Breast epithelium (tissue), 4 donors: ENCODE measurements around the gene UNC45A. TPM values are rescaled to one million over a fixed set of nuclear protein-coding genes. Genes with fewer than 3 reads are reported as not detected.

Source experiments
- DNase-seq, 2 donors: peaks; one replicate each; pipeline ENCODE4 v3.0.0-alpha.2; 2019; ENCODE audit warnings: low spot score in 2 of 2
- H3K27ac ChIP-seq, 2 donors: fragments of 200-600 bp; sonication (generic) in 1 of 2; one replicate each; pipeline ENCODE4 v1.5.1; 2016 to 2019; ENCODE audit warnings: mild to moderate bottlenecking in 1 of 2
- H3K27me3 ChIP-seq, 2 donors: fragments of 200-600 bp; sonication (generic) in 1 of 2; one replicate each; pipeline versions ENCODE4 v1.5.1 to v1.6.0; 2017 to 2019; ENCODE audit warnings: control low read depth in 1 of 2, mild to moderate bottlenecking in 1 of 2
- H3K36me3 ChIP-seq: fragments of 200-600 bp; one replicate; pipeline ENCODE4 v1.5.1; 2019
- H3K4me1 ChIP-seq, 2 donors: fragments of 200-600 bp; sonication (generic); one replicate each; pipeline ENCODE4 v1.5.1; 2016 to 2019; ENCODE audit warnings: control low read depth in 1 of 2
- H3K4me3 ChIP-seq, 3 donors: fragments of 200-600 bp; sonication (generic); 1 replicate in 2 of 3; 2 replicates in 1 of 3; pipeline ENCODE4 v1.5.1; 2016 to 2019; ENCODE audit warnings: mild to moderate bottlenecking in 3 of 3, moderate library complexity in 2 of 3
- H3K9me3 ChIP-seq, 2 donors: fragments of 200-600 bp; sonication (generic) in 1 of 2; one replicate each; pipeline ENCODE4 v1.5.1; 2016 to 2019; ENCODE audit warnings: control low read depth in 1 of 2
- CTCF ChIP-seq, 3 donors: fragments of 450-650 bp; IDR thresholded peaks; one replicate each; pipeline ENCODE4 v1.5.1; 2016 to 2017; ENCODE audit warnings: antibody characterized with exemption in 3 of 3, mild to moderate bottlenecking in 3 of 3, moderate library complexity in 3 of 3
- POLR2A ChIP-seq: fragments of 450-650 bp; IDR thresholded peaks from one replicate; pipeline ENCODE4 v1.6.1; 2016; ENCODE audit warnings: antibody characterized with exemption, mild to moderate bottlenecking, moderate library complexity
- POLR2AphosphoS5 ChIP-seq, 3 donors: sonication (generic); formaldehyde crosslinking; IDR thresholded peaks; one replicate each; pipeline ENCODE4 v1.6.1; 2017; ENCODE audit warnings: antibody characterized with exemption in 3 of 3
- intact Hi-C: fragments of 100-400 bp; cut with DNase I; formaldehyde crosslinking; loops from one replicate; pipeline ENCODE4 v1.15.1; 2023; ENCODE audit warnings: low total_unique reads
- total RNA-seq, 3 donors: library from RNA; depleted of rRNA; stranded (reverse); fragments of >200 nt; gene quantifications; one replicate each; pipeline ENCODE4 v1.1.0, GENCODE V29; 2016

UNC45A gene
- total RNA-seq, 3 donors from 2014 or later = 52.4 to 65.0 (median 59.8) TPM

DNA sequence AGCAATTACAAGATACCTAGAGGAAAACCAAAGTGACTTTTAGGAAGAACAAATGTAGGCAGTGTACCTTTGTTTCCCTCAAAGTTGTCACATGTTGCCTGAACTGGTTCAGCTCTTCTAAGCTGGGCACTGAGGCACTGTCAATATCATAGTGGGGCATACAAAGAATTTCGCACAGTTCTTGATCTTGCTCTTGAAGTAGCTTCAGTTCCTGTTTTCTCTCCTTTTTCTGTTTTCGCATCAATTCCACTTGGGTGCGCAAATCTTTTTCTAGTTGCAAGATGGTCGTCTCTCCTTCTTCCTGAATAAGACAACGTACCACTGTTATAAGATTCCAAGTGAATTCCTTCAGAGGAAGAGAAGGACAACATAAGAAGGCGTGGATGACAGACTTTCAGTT lies 46.6 kb downstream of the UNC45A start:
- no peak for DNase-seq
- no peaks in the 10 kb centered on the region for H3K4me1 ChIP-seq
- H3K36me3 ChIP-seq = no peaks in the 10 kb centered on the region
- TF ChIP-seq POLR2A (no peak), CTCF (IDR thresholded peaks at IDR 0.05) (no peak), POLR2AphosphoS5 (IDR thresholded peaks at IDR 0.05) (no peak)
- no peak overlapping the region for H3K27ac ChIP-seq
- no peaks in the 10 kb centered on the region for H3K9me3 ChIP-seq
- H3K27me3 ChIP-seq = no peaks in the 10 kb centered on the region
- intact Hi-C loops = no loop called here
- H3K4me3 ChIP-seq = no peak overlapping the region

DNA sequence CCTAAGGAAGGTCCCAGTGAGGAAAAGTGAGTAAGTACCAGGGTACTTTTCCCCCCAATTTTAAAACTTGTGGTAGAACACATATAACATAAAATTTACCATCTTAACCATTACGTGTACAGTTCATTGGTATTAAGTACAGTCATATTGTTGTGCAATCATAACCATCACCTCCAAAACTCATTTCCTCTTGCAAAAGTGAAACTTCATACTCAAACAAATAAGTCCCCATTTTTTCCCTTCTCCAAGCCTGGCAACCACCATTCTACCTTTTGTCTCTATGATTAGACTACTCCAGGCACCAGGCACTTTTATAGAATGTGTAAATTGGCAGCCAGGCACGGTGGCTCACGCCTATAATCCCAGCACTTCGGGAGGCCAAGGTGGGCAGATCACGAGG lies 47.0 kb downstream of the UNC45A start:
- Histone ChIP-seq H3K9me3 (no peaks in the 10 kb centered on the region), H3K4me3 (no peak overlapping the region), H3K4me1 (no peaks in the 10 kb centered on the region), H3K27me3 (no peaks in the 10 kb centered on the region), H3K27ac (no peak overlapping the region), H3K36me3 (no peaks in the 10 kb centered on the region)
- intact Hi-C loops = no loop called here
- TF ChIP-seq POLR2A = no peak
- TF ChIP-seq POLR2AphosphoS5 (IDR thresholded peaks at IDR 0.05) = no peak
- TF ChIP-seq CTCF (IDR thresholded peaks at IDR 0.05) = no peak
- DNase-seq = no peak

DNA sequence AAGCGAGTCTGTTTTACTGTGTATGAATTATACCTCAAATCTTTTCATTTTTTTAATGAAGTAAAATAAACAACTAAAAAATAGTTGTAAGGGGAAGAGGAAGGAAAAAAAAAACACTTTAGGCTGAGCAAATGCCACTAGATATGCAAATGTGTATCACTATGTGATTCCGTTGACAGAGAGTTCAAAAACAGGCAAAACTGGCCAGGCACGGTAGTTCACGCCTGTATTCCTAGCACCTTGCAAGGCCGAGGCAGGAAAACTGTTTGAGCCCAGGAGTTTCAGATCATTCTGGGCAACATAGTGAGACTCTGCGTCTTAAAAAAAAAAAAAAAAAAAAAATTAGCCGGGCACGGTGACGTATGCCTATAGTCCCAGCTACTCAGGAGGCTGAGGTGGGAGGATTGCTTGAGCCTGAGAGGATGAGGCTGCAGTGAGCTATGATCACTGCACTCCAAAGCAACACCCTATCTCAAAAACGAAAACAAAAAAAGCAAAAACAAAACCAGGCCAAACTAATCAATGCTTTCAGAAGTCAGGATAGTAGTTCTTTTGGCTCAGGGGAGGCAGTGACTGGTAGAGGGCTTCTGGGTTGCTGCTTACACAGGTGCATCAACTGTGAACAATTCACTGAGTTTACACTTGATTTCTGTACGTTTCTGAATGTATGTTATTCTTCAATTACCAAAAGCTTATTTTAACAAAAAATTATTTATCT lies 51.9 kb downstream of the UNC45A start:
- no peaks in the 10 kb centered on the region for H3K36me3 ChIP-seq
- intact Hi-C loops = no loop called here
- no peaks in the 10 kb centered on the region for H3K27me3 ChIP-seq
- no peak for TF ChIP-seq POLR2A
- TF ChIP-seq POLR2AphosphoS5 (IDR thresholded peaks at IDR 0.05) = no peak
- TF ChIP-seq CTCF (IDR thresholded peaks at IDR 0.05) = no peak
- H3K4me3 ChIP-seq = no peak overlapping the region
- no peaks in the 10 kb centered on the region for H3K4me1 ChIP-seq
- no peak overlapping the region for H3K27ac ChIP-seq
- DNase-seq = no peak
- H3K9me3 ChIP-seq = no peaks in the 10 kb centered on the region

DNA sequence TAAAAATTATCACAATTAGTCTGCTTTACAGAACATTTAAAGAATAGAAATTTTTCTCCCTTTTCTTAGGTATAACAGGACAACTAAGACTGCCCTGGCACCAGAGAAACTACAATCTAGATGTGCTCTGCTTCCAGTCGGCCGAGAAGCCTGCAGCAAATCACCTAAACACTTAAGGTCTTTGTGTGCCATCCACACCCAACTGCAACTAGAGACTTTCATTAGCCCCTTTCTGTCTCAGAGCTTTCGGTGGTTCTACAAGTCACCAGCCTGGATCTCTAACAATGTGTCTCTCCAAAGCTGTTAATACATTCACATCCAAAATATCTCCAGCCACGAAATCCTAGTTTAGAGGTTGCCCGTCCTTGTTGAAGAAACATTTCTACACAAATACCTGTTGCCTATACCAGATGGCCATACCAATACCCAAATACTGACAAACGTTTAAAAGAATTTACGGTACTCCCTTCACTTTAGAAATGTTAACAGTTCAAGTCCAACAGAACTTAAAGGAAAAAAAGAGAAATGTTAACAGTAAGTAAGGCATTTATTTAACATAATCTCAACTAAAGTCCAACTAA lies 52.6 kb downstream of the UNC45A start:
- Histone ChIP-seq H3K27me3 (no peaks in the 10 kb centered on the region), H3K9me3 (no peaks in the 10 kb centered on the region), H3K27ac (no peak overlapping the region), H3K36me3 (no peaks in the 10 kb centered on the region), H3K4me3 (no peak overlapping the region), H3K4me1 (no peaks in the 10 kb centered on the region)
- intact Hi-C loops = no loop called here
- TF ChIP-seq POLR2A (no peak), POLR2AphosphoS5 (IDR thresholded peaks at IDR 0.05) (no peak), CTCF (IDR thresholded peaks at IDR 0.05) (no peak)
- DNase-seq = no peak

DNA sequence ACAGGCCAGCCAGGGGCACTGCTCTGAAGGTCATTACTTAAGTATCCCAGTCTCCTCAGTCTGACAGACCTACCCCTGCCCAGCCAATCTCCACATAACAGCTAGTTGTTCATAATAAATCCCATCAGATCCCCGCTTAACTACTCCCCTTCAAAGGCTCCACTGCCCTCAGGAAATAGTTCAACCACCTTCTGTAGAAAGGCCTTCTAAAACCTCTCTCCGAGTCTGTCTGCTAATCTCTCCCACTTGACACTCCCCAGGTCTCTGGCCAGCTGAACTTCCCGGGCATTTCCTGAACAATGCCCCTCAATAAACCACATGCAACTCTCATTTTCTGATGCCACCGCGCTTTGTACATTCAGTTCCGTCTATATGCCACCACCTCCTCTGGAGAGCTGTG lies 53.2 kb downstream of the UNC45A start:
- H3K36me3 ChIP-seq = no peaks in the 10 kb centered on the region
- H3K4me3 ChIP-seq = no peak overlapping the region
- H3K4me1 ChIP-seq = no peaks in the 10 kb centered on the region
- no peak overlapping the region for H3K27ac ChIP-seq
- DNase-seq = no peak
- H3K9me3 ChIP-seq = no peaks in the 10 kb centered on the region
- no peaks in the 10 kb centered on the region for H3K27me3 ChIP-seq
- intact Hi-C loops = no loop called here
- TF ChIP-seq POLR2AphosphoS5 (IDR thresholded peaks at IDR 0.05) (no peak), POLR2A (no peak), CTCF (IDR thresholded peaks at IDR 0.05) (no peak)
